Osteocyte (in vitro differentiated cells): ENCODE measurements around the gene RAP1GDS1. TPM values are rescaled to one million over a fixed set of nuclear protein-coding genes. Genes with fewer than 3 reads are reported as not detected.
"Not testable (repeated sequence)": the region's sequence is repeated elsewhere in the genome, so short reads cannot be mapped to it uniquely, and the experiment has no call there.

Experiments used
- DNase-seq: peaks from one replicate; pipeline ENCODE4 v3.0.0; 2021; ENCODE audit warnings: mixed read lengths; ENCODE audit not compliant: unreplicated experiment; ENCODE audit errors: extremely low spot score
- H3K27ac Mint-ChIP-seq: one replicate; pipeline ENCODE4 v1.8.0; 2021; ENCODE audit warnings: mild to moderate bottlenecking, mixed read lengths; ENCODE audit not compliant: unreplicated experiment
- H3K27me3 Mint-ChIP-seq: one replicate; pipeline ENCODE4 v1.8.0; 2021; ENCODE audit warnings: mixed read lengths; ENCODE audit not compliant: unreplicated experiment
- H3K36me3 Mint-ChIP-seq: one replicate; pipeline ENCODE4 v1.8.0; 2021; ENCODE audit warnings: mixed read lengths; ENCODE audit not compliant: unreplicated experiment
- H3K4me1 Mint-ChIP-seq: one replicate; pipeline ENCODE4 v1.8.0; 2021; ENCODE audit warnings: mixed read lengths; ENCODE audit not compliant: unreplicated experiment
- H3K4me3 Mint-ChIP-seq: one replicate; pipeline ENCODE4 v1.8.0; 2021; ENCODE audit warnings: mild to moderate bottlenecking, moderate library complexity, mixed read lengths; ENCODE audit not compliant: unreplicated experiment
- H3K9me3 Mint-ChIP-seq: one replicate; pipeline ENCODE4 v1.8.0; 2021; ENCODE audit warnings: mixed read lengths; ENCODE audit not compliant: unreplicated experiment
- total RNA-seq: library from RNA; stranded (reverse); gene quantifications from 2 replicates; pipeline ENCODE4 v1.2.1, GENCODE V29; 2021
- TF ChIP-seq, protein P1 (sequence below): fragments of 200-600 bp; sonication (generic); IDR thresholded peaks from 2 replicates; pipeline ENCODE4 v1.5.0; 2021; ENCODE audit warnings: antibody characterized with exemption, mild to moderate bottlenecking, moderate library complexity

RAP1GDS1 gene
- total RNA-seq, 1 donor from 2014 or later = 47.6 TPM

DNA sequence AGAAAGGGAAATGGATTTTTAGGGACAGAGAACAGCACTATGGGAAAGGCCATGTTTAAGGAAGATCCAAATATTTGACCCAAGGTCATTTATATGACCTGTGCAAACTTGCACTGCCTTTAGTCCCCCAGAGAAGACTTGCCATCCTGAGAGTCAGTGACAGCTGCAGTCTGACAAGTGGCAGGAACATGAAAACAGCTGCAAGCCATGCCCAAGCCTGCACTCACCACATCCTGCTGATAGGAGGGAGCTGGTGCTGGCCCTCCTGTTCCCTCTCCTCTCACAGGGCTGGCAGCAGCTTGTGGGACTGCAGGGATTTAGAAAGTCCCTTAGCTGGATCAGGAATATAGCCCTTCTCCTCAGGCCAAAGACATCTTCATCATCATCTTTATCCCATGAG lies 187.7 kb downstream of the RAP1GDS1 start:
- Mint-ChIP-seq H3K36me3 (no peaks in the 10 kb centered on the region), H3K4me1 (peaks cover 7% of the 10 kb centered on the region), H3K27me3 (no peaks in the 10 kb centered on the region), H3K9me3 (peaks cover 13% of the 10 kb centered on the region), H3K4me3 (no peak overlapping the region), H3K27ac (no peak overlapping the region)
- TF ChIP-seq, protein P1, sequence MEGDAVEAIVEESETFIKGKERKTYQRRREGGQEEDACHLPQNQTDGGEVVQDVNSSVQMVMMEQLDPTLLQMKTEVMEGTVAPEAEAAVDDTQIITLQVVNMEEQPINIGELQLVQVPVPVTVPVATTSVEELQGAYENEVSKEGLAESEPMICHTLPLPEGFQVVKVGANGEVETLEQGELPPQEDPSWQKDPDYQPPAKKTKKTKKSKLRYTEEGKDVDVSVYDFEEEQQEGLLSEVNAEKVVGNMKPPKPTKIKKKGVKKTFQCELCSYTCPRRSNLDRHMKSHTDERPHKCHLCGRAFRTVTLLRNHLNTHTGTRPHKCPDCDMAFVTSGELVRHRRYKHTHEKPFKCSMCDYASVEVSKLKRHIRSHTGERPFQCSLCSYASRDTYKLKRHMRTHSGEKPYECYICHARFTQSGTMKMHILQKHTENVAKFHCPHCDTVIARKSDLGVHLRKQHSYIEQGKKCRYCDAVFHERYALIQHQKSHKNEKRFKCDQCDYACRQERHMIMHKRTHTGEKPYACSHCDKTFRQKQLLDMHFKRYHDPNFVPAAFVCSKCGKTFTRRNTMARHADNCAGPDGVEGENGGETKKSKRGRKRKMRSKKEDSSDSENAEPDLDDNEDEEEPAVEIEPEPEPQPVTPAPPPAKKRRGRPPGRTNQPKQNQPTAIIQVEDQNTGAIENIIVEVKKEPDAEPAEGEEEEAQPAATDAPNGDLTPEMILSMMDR = no peak
- DNase-seq = no peak

DNA sequence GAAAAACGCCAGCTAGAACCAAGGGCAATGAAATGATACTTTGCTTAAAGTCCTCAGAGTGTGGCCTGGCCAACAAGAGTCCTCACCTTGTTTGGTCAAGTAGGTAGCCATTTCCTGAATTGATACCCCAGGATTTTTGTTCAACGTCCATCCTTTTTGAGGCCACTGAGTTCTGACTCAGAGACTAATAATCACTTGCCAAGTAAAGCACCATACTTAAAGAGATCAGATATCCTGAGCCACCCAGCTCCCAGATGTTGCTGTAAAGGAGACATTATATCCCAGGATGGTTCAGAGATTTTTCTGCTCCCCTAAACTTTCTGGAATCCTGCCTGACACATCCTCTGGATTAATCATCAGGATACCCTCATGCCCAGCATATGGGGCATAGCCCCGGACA lies 190.9 kb downstream of the RAP1GDS1 start:
- no peak overlapping the region for H3K4me3 Mint-ChIP-seq
- TF ChIP-seq, protein P1 = no peak
- no peaks in the 10 kb centered on the region for H3K27me3 Mint-ChIP-seq
- peaks cover 13% of the 10 kb centered on the region for H3K9me3 Mint-ChIP-seq
- peaks cover under 1% of the 10 kb centered on the region for H3K4me1 Mint-ChIP-seq
- peaks cover 3% of the 10 kb centered on the region for H3K36me3 Mint-ChIP-seq
- DNase-seq = no peak
- no peak overlapping the region for H3K27ac Mint-ChIP-seq

DNA sequence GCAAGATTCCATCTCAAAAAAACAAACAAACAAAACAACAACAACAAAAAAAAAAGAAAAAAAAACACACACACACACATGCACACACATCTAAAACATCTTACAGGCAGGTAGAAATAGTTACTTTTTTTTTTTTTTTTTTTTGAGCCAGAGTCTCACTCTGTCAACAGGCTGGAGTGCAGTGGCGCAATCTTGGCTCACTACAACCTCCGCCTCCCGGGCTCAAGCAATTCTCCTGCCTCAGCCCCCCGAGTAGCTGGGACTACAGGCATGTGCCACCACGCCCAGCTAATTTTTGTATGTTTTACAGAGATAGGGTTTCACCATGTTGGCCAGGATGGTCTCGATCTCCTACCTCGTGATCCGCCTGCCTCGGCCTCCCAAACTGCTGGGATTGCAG lies 196.2 kb downstream of the RAP1GDS1 start:
- H3K9me3 Mint-ChIP-seq = peaks cover 13% of the 10 kb centered on the region
- H3K27ac Mint-ChIP-seq, H3K4me3 Mint-ChIP-seq, H3K27me3 Mint-ChIP-seq, H3K4me1 Mint-ChIP-seq, H3K36me3 Mint-ChIP-seq, DNase-seq: not testable (repeated sequence)

DNA sequence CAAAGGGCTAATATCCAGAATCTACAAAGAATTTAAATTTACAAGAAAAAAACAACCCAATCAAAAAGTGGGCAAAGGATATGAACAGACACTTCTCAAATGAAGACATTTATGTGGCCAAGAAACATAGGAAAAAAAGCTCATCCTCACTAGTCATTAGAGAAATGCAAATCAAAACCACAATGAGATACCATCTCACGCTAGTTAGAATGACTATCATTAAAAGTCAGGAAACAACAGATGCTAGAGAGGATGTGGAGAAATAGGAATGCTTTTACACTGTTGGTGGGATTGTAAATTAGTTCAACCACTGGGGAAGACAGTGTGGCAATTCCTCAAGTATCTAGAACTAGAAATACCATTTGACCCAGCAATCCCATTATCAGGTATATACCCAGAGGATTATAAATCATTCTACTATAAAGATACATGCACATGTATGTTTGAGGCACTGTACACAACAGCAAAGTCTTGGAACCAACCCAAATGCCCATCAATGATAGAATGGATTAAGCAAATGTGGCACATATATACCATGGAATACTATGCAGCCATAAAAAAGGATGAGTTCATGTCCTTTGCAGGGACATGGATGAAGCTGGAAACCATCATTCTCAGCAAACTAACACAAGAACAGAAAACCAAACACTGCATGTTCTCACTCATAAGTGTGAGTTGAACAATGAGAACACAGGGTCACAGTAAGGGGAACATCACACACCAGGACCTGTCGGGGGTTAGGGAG lies 200.1 kb downstream of the RAP1GDS1 start:
- H3K36me3 Mint-ChIP-seq, H3K4me3 Mint-ChIP-seq, H3K9me3 Mint-ChIP-seq, H3K27ac Mint-ChIP-seq, H3K27me3 Mint-ChIP-seq, DNase-seq, H3K4me1 Mint-ChIP-seq: not testable (repeated sequence)

DNA sequence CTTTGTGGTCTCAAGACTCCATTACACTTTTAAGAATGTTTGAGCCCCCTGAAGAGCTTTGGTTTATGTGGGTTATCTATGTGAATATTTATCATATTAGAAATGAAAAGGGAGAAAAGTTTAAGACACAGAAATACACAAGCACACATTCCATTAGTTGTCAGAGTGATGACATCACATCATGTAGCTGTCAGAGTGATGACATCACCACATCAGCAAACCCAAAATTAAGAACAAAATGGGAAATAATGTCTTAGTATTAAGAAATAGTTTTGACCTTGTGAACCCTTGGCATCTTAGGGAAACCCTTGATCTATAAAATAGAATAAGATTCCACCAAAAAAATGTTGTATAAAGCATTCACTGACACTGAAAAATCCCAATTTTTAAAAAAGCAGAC lies 201.3 kb downstream of the RAP1GDS1 start:
- no peaks in the 10 kb centered on the region for H3K27me3 Mint-ChIP-seq
- DNase-seq = no peak
- peaks cover 5% of the 10 kb centered on the region for H3K4me1 Mint-ChIP-seq
- no peaks in the 10 kb centered on the region for H3K36me3 Mint-ChIP-seq
- no peak overlapping the region for H3K27ac Mint-ChIP-seq
- no peak overlapping the region for H3K4me3 Mint-ChIP-seq
- no peaks in the 10 kb centered on the region for H3K9me3 Mint-ChIP-seq
- TF ChIP-seq, protein P1 = no peak

DNA sequence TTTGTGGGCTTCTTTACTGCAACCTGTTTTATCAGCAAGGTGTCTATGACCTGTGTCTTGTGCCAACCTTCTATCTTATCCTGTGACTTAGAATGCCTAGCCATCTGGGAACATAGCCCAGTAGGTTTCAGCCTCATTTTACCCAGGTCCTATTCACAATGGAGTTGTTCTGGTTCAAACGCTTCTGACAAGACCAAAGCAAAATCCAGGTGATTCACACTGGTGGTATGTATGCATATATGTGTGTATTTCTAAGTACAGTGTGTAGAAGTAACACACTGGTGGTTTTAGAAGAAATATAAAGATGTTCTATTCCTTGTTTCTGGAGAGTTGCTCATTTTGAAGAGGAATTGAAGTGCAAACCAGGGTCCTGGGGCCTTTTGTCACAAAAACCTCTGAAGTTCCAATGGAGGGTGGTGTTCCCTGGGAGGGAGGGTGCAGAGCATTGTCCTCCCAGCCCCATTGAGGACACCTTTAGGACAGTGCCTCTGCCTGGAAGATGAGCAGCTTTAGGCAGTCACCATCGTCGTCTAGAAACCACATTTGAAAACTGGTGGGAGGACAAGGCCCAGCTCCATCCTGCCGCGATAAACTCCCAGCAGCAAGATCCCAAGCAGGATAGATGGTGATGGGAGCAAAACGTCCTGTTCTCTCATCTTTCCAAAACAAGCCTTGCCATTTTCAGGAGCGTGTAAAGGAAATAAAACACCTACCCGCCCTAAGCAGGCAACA lies 205.8 kb downstream of the RAP1GDS1 start:
- H3K4me3 Mint-ChIP-seq = peak overlapping the region; percentile 77

More for the DNA sequence above, 205.8 kb downstream of the RAP1GDS1 start:
- TF ChIP-seq, protein P1 = no peak
- Mint-ChIP-seq H3K27me3 (no peaks in the 10 kb centered on the region), H3K36me3 (peaks cover 19% of the 10 kb centered on the region), H3K27ac (peak overlapping the region; percentile 85), H3K4me1 (peaks cover 35% of the 10 kb centered on the region), H3K9me3 (no peaks in the 10 kb centered on the region)
- no peak for DNase-seq
